Activated CD4-positive, alpha-beta T cell treated with anti-CD3 and anti-CD28 coated beads, Interleukin-2, Interleukin-6, amounts not matched to agents 100 ng/mL and 50 ng/mL, durations not matched to agents 16 hours and 8 hours (primary cell): Measurements from ENCODE around the gene IL17RA.
A peak's percentile ranks its signal among the peaks of the same experiment; 100 is the strongest.

Experiments
- DNase-seq: peaks from one replicate; pipeline ENCODE4 v3.0.0-alpha.2; 2020

The IL17RA gene

GRCh38 chr22:17159504-17159951 is 74.7 kb downstream of the IL17RA start:
- DNase-seq: peak; percentile 75

DNA sequence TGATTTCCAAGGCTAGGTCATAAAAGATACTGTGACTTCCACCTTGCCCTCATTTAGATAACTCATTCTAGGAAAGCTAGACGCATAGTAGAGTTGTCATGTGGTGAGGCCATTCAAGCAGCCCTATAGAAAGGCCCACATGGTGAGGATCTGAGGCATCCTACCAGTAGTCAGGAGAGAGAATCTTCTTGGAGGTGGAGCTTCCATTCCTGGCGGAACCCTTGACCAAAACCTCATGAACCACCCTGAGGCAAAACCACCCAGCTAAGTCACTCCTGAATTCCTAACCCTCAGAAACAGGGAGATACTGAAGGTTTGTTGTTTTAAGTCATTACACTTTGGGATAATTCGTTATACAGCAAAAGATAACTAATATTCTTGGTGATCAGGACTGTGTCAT is 77.2 kb downstream of the IL17RA start:
- DNase-seq: no peak

- no peak for DNase-seq
These were observed 77.9 kb downstream of the IL17RA start for GRCh38 chr22:17162731-17163130.

DNA sequence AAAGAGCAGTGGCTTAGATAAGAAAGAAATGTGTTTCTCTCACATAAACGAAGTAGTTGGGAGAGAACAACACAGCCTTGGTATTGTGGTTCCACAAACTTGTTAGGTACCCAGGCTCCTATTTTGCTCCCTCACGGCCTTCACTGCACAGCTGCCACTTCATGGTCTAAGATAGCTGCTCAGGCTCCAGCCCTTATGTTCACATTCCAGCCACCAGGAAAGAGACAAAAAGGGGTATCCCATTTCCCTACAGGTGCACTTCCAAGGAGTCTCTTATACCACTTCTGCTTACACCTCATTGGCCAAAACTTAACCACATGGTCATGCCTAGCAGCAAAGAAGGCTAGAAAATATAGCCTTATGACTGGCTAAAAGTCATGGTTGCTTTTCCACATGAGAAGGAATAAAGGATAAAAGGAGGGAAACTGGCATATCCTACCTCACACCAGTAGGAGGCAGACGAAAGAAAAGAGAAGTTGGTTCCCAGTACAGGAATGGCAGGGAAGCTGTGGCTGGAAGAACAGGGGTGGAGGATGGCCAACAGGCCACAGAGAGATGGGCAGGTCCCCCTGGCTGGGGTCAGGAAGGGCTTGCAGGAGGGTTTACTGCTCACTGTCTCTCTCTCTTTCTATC is 79.7 kb downstream of the IL17RA start:
- no peak for DNase-seq
